Measurements from ENCODE around the gene ADAP1.
"Not testable (repeated sequence)": the region's sequence is repeated elsewhere in the genome, so short reads cannot be mapped to it uniquely, and the experiment has no call there.

The ADAP1 gene

GRCh38 chr7:966291-967069 is 12.0 kb upstream of the ADAP1 start:
- H3K4me3 ChIP-seq (ENCODE audit: control insufficient read depth, low read depth, low read length), result no peak overlapping the region
- no peak for DNase-seq (ENCODE audit: low read depth)
- TF ChIP-seq, protein P1, sequence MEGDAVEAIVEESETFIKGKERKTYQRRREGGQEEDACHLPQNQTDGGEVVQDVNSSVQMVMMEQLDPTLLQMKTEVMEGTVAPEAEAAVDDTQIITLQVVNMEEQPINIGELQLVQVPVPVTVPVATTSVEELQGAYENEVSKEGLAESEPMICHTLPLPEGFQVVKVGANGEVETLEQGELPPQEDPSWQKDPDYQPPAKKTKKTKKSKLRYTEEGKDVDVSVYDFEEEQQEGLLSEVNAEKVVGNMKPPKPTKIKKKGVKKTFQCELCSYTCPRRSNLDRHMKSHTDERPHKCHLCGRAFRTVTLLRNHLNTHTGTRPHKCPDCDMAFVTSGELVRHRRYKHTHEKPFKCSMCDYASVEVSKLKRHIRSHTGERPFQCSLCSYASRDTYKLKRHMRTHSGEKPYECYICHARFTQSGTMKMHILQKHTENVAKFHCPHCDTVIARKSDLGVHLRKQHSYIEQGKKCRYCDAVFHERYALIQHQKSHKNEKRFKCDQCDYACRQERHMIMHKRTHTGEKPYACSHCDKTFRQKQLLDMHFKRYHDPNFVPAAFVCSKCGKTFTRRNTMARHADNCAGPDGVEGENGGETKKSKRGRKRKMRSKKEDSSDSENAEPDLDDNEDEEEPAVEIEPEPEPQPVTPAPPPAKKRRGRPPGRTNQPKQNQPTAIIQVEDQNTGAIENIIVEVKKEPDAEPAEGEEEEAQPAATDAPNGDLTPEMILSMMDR (conservative IDR thresholded peaks at IDR 0.05; ENCODE audit: control insufficient read depth, insufficient read depth, low read depth, low read length), result no peak

DNA sequence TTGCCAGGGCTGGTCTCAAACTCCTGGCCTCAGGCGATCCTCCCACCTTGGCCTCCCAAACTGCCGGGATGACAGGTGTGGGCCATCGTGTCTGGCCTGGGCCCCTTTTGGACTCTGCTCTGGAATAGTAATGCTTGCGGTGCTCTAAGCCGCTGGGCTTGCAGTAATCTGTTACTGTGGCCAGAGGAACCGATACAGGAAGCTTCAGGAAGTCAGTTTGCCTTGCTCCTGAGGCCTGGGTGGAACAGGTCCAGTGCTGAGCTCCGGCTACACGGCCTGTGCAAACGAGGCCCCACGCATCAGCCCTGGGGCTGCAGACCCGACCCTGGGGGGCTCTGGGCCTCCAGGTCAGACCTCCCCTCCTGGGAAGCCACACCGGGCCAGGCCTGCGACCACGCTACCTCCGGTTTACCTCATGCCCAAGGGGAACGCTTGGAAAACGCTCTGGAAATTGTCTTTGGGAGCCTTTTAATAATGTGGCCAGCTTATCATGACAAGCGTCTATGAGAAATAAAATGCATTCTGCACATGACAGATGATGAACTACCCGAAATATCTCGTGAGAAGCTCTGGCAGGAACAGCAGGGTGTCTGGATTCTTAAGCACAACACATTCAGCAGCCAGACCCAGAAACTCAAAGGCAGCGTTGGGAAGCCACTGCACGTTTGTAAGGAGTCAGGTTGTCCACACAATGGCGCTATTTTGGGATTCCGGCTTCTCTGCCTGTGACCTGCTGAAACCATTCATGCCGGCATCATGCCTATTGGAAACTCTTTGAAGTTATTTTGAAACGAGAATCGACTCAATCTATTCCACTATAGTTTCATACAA is 10.1 kb upstream of the ADAP1 start:
- peak; percentile 59 for DNase-seq (ENCODE audit: low read depth)
- TF ChIP-seq, protein P1 (conservative IDR thresholded peaks at IDR 0.05; ENCODE audit: control insufficient read depth, insufficient read depth, low read depth, low read length), result peak; percentile 38
- H3K4me3 ChIP-seq (ENCODE audit: control insufficient read depth, low read depth, low read length), result no peak overlapping the region

GRCh38 chr7:963236-964078 is 9.0 kb upstream of the ADAP1 start:
- H3K4me3 ChIP-seq (ENCODE audit: control insufficient read depth, low read depth, low read length), result no peak overlapping the region
- TF ChIP-seq, protein P1 (conservative IDR thresholded peaks at IDR 0.05; ENCODE audit: control insufficient read depth, insufficient read depth, low read depth, low read length), result no peak
- DNase-seq (ENCODE audit: low read depth), result no peak

DNA sequence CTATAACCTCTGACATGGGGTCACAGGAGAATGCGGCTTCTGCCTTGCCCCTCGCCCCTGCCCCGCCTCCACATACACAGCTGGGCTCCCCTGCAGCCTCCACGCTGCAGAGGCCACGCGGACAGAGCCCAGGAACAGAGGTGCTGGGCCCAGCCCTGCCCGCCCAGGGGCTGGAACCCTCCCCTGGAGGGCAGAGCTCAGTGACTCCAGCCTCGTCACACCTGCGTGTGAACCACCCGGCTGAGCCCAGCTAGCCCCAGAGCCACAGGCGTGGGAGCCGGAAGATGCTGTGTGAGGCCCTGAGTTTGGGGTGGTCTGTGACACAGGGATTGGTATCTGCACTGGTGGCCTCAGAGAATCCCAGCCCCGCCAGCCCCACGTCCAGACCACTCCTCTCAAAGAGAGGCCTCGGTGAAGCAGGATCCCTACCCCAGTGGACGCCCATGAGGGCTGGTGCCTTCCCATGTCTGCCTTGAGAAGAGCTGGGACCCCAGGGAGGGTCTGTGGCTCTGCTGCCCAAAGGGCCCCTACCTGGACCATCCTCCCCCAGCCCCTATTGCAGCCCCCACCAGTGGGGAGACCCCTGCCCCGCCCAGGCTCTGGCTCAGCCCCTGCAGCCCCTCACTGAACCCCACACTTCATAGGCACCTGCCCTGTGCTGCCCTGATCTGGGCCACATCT is 8.1 kb upstream of the ADAP1 start:
- no peak for DNase-seq (ENCODE audit: low read depth)
- H3K4me3 ChIP-seq (ENCODE audit: control insufficient read depth, low read depth, low read length), result no peak overlapping the region
- TF ChIP-seq, protein P1 (conservative IDR thresholded peaks at IDR 0.05; ENCODE audit: control insufficient read depth, insufficient read depth, low read depth, low read length), result no peak

DNA sequence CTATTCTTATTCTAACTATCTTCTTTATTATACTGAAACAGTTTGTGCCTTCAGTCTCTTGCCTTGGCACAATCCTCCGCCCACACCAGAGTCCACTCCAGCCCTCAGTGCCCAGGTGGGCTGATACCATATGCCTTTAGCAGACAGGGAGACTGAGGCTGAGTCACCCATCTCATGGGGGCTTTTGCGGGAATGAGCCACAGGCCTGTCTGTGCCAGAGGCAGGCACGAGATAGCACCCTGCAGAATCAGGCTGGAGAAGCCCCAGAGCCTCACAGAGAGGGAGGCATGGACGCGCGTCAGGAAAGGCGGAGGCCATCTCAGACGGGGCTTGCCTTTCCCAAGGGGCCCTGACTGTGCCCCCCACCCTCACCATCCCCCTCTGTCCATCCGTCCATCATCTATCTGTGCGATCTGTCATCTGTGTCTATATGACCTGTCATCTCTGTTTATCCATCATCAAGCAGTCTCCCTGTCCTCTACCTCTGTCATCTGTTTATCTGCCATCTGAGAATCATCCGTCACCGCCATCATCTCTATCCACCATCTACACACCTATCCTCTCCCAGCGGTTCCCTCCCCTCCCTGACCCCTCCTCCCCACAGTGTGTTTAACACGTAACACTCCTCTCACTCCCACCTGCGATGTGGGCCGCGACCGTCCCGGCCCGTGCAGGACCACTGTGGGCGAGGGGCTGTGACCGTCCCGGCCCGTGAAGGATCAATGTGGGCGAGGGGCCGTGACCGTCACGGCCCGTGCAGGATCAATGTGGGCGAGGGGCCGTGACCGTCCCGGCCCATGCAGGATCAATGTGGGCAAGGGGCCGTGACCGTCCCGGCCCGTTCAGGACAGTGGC is 7.3 kb upstream of the ADAP1 start:
- DNase-seq (ENCODE audit: low read depth), result no peak
- TF ChIP-seq, protein P1 (conservative IDR thresholded peaks at IDR 0.05; ENCODE audit: control insufficient read depth, insufficient read depth, low read depth, low read length), result no peak
- H3K4me3 ChIP-seq (ENCODE audit: control insufficient read depth, low read depth, low read length), result no peak overlapping the region

GRCh38 chr7:960972-961371 is 6.5 kb upstream of the ADAP1 start:
- DNase-seq (ENCODE audit: low read depth); H3K4me3 ChIP-seq (ENCODE audit: control insufficient read depth, low read depth, low read length): not testable (repeated sequence)

All from fibroblast of mammary gland (primary cell).